Gastroesophageal sphincter (tissue), 3 donors: ENCODE results near the gene NKX2-2.

Source experiments
- POLR2AphosphoS5 ChIP-seq: sonication (generic); formaldehyde crosslinking; IDR thresholded peaks from one replicate; pipeline ENCODE4 v1.6.1; 2017; ENCODE audit warnings: antibody characterized with exemption
- TF ChIP-seq, protein P1 (sequence below), 4 experiments: fragments of 200-600 bp in 2 of 4; fragments of 450-650 bp in 2 of 4; sonication (generic) in 1 of 4; IDR thresholded peaks; one replicate each; pipeline ENCODE4 v1.5.1; 2017 to 2019; ENCODE audit warnings: antibody characterized with exemption in 4 of 4, mild to moderate bottlenecking in 2 of 4, moderate library complexity in 2 of 4

- TF ChIP-seq, protein P1, sequence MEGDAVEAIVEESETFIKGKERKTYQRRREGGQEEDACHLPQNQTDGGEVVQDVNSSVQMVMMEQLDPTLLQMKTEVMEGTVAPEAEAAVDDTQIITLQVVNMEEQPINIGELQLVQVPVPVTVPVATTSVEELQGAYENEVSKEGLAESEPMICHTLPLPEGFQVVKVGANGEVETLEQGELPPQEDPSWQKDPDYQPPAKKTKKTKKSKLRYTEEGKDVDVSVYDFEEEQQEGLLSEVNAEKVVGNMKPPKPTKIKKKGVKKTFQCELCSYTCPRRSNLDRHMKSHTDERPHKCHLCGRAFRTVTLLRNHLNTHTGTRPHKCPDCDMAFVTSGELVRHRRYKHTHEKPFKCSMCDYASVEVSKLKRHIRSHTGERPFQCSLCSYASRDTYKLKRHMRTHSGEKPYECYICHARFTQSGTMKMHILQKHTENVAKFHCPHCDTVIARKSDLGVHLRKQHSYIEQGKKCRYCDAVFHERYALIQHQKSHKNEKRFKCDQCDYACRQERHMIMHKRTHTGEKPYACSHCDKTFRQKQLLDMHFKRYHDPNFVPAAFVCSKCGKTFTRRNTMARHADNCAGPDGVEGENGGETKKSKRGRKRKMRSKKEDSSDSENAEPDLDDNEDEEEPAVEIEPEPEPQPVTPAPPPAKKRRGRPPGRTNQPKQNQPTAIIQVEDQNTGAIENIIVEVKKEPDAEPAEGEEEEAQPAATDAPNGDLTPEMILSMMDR (IDR thresholded peaks at IDR 0.05) = no peak
- no peak for TF ChIP-seq POLR2AphosphoS5
Measured at GRCh38 chr20:21465799-21466198, 48.1 kb downstream of the NKX2-2 start.
